ENCODE results near the gene ZNF154.

- TF ChIP-seq CTCF (conservative IDR thresholded peaks at IDR 0.05; ENCODE audit: low read depth in 2 of 2) (no peak), REST (IDR thresholded peaks at IDR 0.05; ENCODE audit: unreplicated experiment) (no peak), EZH2 (IDR thresholded peaks at IDR 0.05; ENCODE audit: low read depth, unreplicated experiment) (no peak), NANOG (IDR thresholded peaks at IDR 0.05; ENCODE audit: borderline replicate concordance) (no peak), POLR2AphosphoS5 (IDR thresholded peaks at IDR 0.05; ENCODE audit: low read depth) (no peak)
Observed at GRCh38 chr19:57701625-57702024, 7.4 kb downstream of the ZNF154 start.

All from GM23338 (cell line).